K562 (cell line): ENCODE data around the gene IRF8. TPM values are rescaled to one million over a fixed set of nuclear protein-coding genes. Genes with fewer than 3 reads are reported as not detected.

ENCODE experiments used
- HEY1 ChIP-seq: fragments of 250-450 bp; sonication (Bioruptor Pico); IDR thresholded peaks from 2 replicates; pipeline ENCODE4 v1.5.0; 2020; ENCODE audit warnings: mild to moderate bottlenecking, moderate library complexity, borderline replicate concordance
- KAT2B ChIP-seq: IDR thresholded peaks from one replicate; pipeline ENCODE4 v1.6.1; 2012; ENCODE audit warnings: low read depth, mild to moderate bottlenecking, control low read depth, inconsistent platforms, low read length, moderate library complexity
- ZFP30 ChIP-seq: fragments of 250-450 bp; sonication (Bioruptor Pico); IDR thresholded peaks from 2 replicates; pipeline ENCODE4 v1.8.0; 2022; ENCODE audit warnings: moderate library complexity, mild to moderate bottlenecking, inconsistent platforms, borderline replicate concordance
- ZNF140 ChIP-seq: fragments of 250-450 bp; sonication (Bioruptor Pico); IDR thresholded peaks from 2 replicates; pipeline ENCODE4 v1.8.0; 2021; ENCODE audit warnings: moderate library complexity, mild to moderate bottlenecking, inconsistent platforms
- polyA plus RNA-seq, 8 experiments: library from polyadenylated mRNA; depleted of rRNA in 4 of 8; stranded (reverse) in 5 of 8; unstranded in 3 of 8; fragments of >200 nt; fragmentation: Nextera tagmentation in 2 of 8; fragmentation: Illumina TruSeq in 1 of 8; extraction: Ambion mirVana in 2 of 8; extraction: Trizol in 1 of 8; gene quantifications; 2 replicates each; pipeline versions ENCODE4 v1.2.1 to v1.2.3, GENCODE V29; 2011 to 2014; ENCODE audit warnings: inconsistent platforms in 1 of 8, missing spikeins in 1 of 8
- total RNA-seq, 7 experiments: library from RNA; depleted of rRNA in 6 of 7; stranded (reverse); fragments of >200 nt in 6 of 7; fragmentation: Illumina TruSeq in 2 of 7; extraction: Trizol in 2 of 7; gene quantifications; 2 replicates each; pipeline versions ENCODE4 v1.2.1 to v1.2.3, GENCODE V29; 2011 to 2021; ENCODE audit warnings: low replicate concordance in 1 of 7
- TF ChIP-seq, protein P1 (sequence below): sonication (generic); formaldehyde crosslinking; IDR thresholded peaks from 2 replicates; pipeline ENCODE4 v1.8.0; 2022; ENCODE audit warnings: mild to moderate bottlenecking, missing genetic modification reagents
- TF ChIP-seq, protein P2 (sequence below): fragments of 450-650 bp; IDR thresholded peaks from 2 replicates; pipeline ENCODE4 v1.6.1; 2018; ENCODE audit warnings: mild to moderate bottlenecking, low read depth; ENCODE audit not compliant: partially characterized antibody
- TF ChIP-seq, protein P3 (sequence below): fragments of 450-650 bp; conservative IDR thresholded peaks from 2 replicates; pipeline ENCODE4 v1.6.1; 2016; ENCODE audit warnings: missing genetic modification characterization, low read depth, mild to moderate bottlenecking, control low read depth, missing compliant biosample characterization
- TF ChIP-seq, protein P4 (sequence below), 3 experiments: fragments of 200-800 bp in 1 of 3; fragments of 250-450 bp in 1 of 3; fragments of 450-650 bp in 1 of 3; sonication (Bioruptor Pico) in 1 of 3; sonication (Bioruptor generic) in 1 of 3; formaldehyde crosslinking in 1 of 3; IDR thresholded peaks; 2 replicates each; pipeline versions ENCODE4 v1.6.1 to v1.8.0; 2016 to 2022; ENCODE audit warnings: mild to moderate bottlenecking in 2 of 3, missing genetic modification characterization in 2 of 3, missing compliant biosample characterization in 1 of 3, moderate library complexity in 1 of 3

Gene IRF8
- total and polyA plus RNA-seq, 9 of the 15 experiments (the other 6 are each of a cell fraction or from before 2014, with no cell fraction given) = 0.01 to 0.98 TPM; not detected in 7

DNA sequence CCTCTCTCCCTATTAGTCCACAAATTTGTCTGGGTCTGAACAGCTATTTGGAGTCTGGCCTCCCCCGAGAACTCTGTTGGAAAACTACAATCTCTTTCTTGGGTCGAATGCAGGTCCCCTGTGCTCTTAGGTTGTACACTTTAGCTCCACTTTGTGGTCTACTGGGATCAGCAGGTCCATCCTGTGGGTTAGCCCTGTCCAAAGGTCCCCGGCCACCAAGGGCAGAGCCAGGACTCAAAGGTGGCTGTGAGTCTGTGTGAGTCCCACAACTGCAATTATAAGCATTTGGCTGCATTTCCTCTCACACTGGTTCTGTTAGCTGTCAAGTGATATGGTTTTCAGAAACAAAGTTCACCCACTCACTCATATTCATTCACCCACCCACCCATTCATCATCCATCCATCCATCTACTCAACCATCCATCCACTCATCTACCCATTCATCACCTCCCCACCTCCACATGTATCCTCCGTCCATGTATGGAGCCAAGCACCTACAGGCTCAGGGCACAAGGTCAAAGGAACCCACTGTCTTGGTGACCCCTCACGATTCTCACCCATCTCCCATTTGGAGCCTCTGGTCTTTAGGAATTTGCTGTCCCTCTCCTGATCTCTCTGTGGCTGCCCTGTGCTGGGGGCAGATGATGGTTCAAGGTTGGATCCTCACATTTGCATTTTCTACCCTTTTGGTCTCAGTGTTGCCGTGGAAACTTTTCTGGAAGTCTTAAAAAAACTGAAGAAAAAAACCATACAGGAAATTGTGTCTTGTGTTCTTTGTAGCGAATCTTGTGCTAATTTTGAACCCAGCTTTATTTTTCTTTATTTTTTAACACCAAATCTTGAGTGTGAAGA, 45.8 kb downstream of the IRF8 start (continued):
- TF ChIP-seq, protein P1, sequence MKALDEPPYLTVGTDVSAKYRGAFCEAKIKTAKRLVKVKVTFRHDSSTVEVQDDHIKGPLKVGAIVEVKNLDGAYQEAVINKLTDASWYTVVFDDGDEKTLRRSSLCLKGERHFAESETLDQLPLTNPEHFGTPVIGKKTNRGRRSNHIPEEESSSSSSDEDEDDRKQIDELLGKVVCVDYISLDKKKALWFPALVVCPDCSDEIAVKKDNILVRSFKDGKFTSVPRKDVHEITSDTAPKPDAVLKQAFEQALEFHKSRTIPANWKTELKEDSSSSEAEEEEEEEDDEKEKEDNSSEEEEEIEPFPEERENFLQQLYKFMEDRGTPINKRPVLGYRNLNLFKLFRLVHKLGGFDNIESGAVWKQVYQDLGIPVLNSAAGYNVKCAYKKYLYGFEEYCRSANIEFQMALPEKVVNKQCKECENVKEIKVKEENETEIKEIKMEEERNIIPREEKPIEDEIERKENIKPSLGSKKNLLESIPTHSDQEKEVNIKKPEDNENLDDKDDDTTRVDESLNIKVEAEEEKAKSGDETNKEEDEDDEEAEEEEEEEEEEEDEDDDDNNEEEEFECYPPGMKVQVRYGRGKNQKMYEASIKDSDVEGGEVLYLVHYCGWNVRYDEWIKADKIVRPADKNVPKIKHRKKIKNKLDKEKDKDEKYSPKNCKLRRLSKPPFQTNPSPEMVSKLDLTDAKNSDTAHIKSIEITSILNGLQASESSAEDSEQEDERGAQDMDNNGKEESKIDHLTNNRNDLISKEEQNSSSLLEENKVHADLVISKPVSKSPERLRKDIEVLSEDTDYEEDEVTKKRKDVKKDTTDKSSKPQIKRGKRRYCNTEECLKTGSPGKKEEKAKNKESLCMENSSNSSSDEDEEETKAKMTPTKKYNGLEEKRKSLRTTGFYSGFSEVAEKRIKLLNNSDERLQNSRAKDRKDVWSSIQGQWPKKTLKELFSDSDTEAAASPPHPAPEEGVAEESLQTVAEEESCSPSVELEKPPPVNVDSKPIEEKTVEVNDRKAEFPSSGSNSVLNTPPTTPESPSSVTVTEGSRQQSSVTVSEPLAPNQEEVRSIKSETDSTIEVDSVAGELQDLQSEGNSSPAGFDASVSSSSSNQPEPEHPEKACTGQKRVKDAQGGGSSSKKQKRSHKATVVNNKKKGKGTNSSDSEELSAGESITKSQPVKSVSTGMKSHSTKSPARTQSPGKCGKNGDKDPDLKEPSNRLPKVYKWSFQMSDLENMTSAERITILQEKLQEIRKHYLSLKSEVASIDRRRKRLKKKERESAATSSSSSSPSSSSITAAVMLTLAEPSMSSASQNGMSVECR = no peak
- TF ChIP-seq ZFP30 = no peak
- TF ChIP-seq, protein P2, sequence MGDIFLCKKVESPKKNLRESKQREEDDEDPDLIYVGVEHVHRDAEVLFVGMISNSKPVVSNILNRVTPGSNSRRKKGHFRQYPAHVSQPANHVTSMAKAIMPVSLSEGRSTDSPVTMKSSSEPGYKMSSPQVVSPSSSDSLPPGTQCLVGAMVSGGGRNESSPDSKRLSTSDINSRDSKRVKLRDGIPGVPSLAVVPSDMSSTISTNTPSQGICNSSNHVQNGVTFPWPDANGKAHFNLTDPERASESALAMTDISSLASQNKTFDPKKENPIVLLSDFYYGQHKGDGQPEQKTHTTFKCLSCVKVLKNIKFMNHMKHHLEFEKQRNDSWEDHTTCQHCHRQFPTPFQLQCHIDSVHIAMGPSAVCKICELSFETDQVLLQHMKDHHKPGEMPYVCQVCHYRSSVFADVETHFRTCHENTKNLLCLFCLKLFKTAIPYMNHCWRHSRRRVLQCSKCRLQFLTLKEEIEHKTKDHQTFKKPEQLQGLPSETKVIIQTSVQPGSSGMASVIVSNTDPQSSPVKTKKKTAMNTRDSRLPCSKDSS = no peak
- TF ChIP-seq, protein P3, sequence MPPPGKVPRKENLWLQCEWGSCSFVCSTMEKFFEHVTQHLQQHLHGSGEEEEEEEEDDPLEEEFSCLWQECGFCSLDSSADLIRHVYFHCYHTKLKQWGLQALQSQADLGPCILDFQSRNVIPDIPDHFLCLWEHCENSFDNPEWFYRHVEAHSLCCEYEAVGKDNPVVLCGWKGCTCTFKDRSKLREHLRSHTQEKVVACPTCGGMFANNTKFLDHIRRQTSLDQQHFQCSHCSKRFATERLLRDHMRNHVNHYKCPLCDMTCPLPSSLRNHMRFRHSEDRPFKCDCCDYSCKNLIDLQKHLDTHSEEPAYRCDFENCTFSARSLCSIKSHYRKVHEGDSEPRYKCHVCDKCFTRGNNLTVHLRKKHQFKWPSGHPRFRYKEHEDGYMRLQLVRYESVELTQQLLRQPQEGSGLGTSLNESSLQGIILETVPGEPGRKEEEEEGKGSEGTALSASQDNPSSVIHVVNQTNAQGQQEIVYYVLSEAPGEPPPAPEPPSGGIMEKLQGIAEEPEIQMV (tag) = no peak
- no peak for TF ChIP-seq HEY1 (CRISPR knock-in tag)
- TF ChIP-seq, protein P4, sequence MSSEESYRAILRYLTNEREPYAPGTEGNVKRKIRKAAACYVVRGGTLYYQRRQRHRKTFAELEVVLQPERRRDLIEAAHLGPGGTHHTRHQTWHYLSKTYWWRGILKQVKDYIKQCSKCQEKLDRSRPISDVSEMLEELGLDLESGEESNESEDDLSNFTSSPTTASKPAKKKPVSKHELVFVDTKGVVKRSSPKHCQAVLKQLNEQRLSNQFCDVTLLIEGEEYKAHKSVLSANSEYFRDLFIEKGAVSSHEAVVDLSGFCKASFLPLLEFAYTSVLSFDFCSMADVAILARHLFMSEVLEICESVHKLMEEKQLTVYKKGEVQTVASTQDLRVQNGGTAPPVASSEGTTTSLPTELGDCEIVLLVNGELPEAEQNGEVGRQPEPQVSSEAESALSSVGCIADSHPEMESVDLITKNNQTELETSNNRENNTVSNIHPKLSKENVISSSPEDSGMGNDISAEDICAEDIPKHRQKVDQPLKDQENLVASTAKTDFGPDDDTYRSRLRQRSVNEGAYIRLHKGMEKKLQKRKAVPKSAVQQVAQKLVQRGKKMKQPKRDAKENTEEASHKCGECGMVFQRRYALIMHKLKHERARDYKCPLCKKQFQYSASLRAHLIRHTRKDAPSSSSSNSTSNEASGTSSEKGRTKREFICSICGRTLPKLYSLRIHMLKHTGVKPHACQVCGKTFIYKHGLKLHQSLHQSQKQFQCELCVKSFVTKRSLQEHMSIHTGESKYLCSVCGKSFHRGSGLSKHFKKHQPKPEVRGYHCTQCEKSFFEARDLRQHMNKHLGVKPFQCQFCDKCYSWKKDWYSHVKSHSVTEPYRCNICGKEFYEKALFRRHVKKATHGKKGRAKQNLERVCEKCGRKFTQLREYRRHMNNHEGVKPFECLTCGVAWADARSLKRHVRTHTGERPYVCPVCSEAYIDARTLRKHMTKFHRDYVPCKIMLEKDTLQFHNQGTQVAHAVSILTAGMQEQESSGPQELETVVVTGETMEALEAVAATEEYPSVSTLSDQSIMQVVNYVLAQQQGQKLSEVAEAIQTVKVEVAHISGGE (CRISPR knock-in tag; IDR thresholded peaks at IDR 0.05) = no peak
- TF ChIP-seq ZNF140 (CRISPR knock-in tag) = no peak
- no peak for TF ChIP-seq KAT2B
